OCI-LY7 (cell line): Measurements from ENCODE around the gene MAD2L2. TPM values are rescaled to one million over a fixed set of nuclear protein-coding genes. Genes with fewer than 3 reads are reported as not detected.

Source experiments
- BruUV-seq: library from RNA; stranded (reverse); fragments of 400-500 nt; replicated peaks from 2 replicates; lab custom pipeline; 2021; lab: Mats Ljungman, UMichigan
- CTCF ChIA-PET: fragments of 300-600 bp; sonication (Branson Sonifier 250); formaldehyde crosslinking; loops from one replicate; lab custom pipeline; 2022; ENCODE audit warnings: antibody characterized with exemption; ENCODE audit not compliant: unreplicated experiment; lab: Charles Lee
- POLR2A ChIA-PET: fragments of 300-600 bp; sonication (Branson Sonifier 250); formaldehyde crosslinking; loops from one replicate; lab custom pipeline; 2022; ENCODE audit warnings: antibody characterized with exemption; lab: Charles Lee
- DNase-seq: peaks from one replicate; pipeline ENCODE4 v3.0.0-alpha.2; 2015; ENCODE audit warnings: low spot score
- H2AFZ ChIP-seq: fragments of 200-600 bp; sonication (generic), shearing (Covaris generic); 2 replicates; pipeline ENCODE4 v1.6.1; 2014; ENCODE audit warnings: mild to moderate bottlenecking, antibody characterized with exemption, low read length, moderate library complexity
- H3K27ac ChIP-seq: fragments of 200-600 bp; sonication (generic); 2 replicates; pipeline ENCODE4 v1.5.1; 2014; ENCODE audit warnings: mixed run types, low read depth, mild to moderate bottlenecking, moderate library complexity, low read length, inconsistent platforms; ENCODE audit not compliant: poor library complexity, severe bottlenecking
- H3K36me3 ChIP-seq: fragments of 200-600 bp; sonication (generic); 2 replicates; pipeline ENCODE4 v1.6.1; 2014; ENCODE audit warnings: mild to moderate bottlenecking, antibody characterized with exemption, low read length, moderate library complexity, mixed read lengths; ENCODE audit not compliant: insufficient read depth
- H3K4me1 ChIP-seq: fragments of 200-600 bp; sonication (generic); 2 replicates; pipeline ENCODE4 v1.5.1; 2014; ENCODE audit warnings: mild to moderate bottlenecking, low read length; ENCODE audit not compliant: insufficient read depth, poor library complexity, severe bottlenecking
- H3K4me2 ChIP-seq: fragments of 200-600 bp; sonication (generic); 2 replicates; pipeline ENCODE4 v1.6.1; 2014; ENCODE audit warnings: mild to moderate bottlenecking, low read length
- H3K4me3 ChIP-seq: fragments of 200-600 bp; sonication (generic); 2 replicates; pipeline ENCODE4 v1.5.1; 2014; ENCODE audit warnings: mild to moderate bottlenecking, low read depth, low read length; ENCODE audit not compliant: poor library complexity, severe bottlenecking
- H3K79me2 ChIP-seq: fragments of 200-600 bp; sonication (generic); 2 replicates; pipeline ENCODE4 v1.6.1; 2016; ENCODE audit warnings: low read depth, mild to moderate bottlenecking, low read length, moderate library complexity, mixed read lengths; ENCODE audit not compliant: insufficient read depth
- H3K9me2 ChIP-seq: fragments of 200-600 bp; sonication (generic); 2 replicates; pipeline ENCODE4 v1.6.1; 2016; ENCODE audit warnings: mild to moderate bottlenecking, low read length, mixed read lengths; ENCODE audit not compliant: insufficient read depth
- H3K9me3 ChIP-seq: fragments of 200-600 bp; sonication (generic); 2 replicates; pipeline ENCODE4 v1.6.1; 2014; ENCODE audit warnings: mild to moderate bottlenecking, mixed run types, low read length, mixed read lengths
- H4K20me1 ChIP-seq: fragments of 200-600 bp; sonication (generic); 2 replicates; pipeline ENCODE4 v1.6.1; 2014; ENCODE audit warnings: mild to moderate bottlenecking, antibody characterized with exemption, low read length, moderate library complexity, mixed read lengths; ENCODE audit not compliant: insufficient read depth
- CTCF ChIP-seq: fragments of 200-600 bp; sonication (generic); conservative IDR thresholded peaks from 2 replicates; pipeline ENCODE4 v1.5.1; 2014; ENCODE audit warnings: mild to moderate bottlenecking, antibody characterized with exemption, low read length, moderate library complexity, mixed read lengths
- EZH2phosphoT487 ChIP-seq: fragments of 200-600 bp; sonication (generic); IDR thresholded peaks from 2 replicates; pipeline ENCODE4 v1.6.1; 2018; ENCODE audit warnings: low read depth, borderline replicate concordance, mild to moderate bottlenecking, mixed run types, antibody characterized with exemption, low read length, moderate library complexity, mixed read lengths
- intact Hi-C: fragments of 100-400 bp; cut with micrococcal nuclease; formaldehyde crosslinking; loops from one replicate; pipeline ENCODE4 v1.10.0; 2022; ENCODE audit not compliant: unreplicated experiment
- total RNA-seq, 2 experiments: library from RNA; depleted of rRNA in 1 of 2; stranded (reverse); fragments of >200 nt in 1 of 2; shearing (Covaris generic) in 1 of 2; gene quantifications; 2 replicates each; pipeline ENCODE4 v1.2.3, GENCODE V29; 2014 to 2022

MAD2L2 gene
- total RNA-seq, 2 experiments from 2014 or later, result 89.7 to 144 TPM

DNA sequence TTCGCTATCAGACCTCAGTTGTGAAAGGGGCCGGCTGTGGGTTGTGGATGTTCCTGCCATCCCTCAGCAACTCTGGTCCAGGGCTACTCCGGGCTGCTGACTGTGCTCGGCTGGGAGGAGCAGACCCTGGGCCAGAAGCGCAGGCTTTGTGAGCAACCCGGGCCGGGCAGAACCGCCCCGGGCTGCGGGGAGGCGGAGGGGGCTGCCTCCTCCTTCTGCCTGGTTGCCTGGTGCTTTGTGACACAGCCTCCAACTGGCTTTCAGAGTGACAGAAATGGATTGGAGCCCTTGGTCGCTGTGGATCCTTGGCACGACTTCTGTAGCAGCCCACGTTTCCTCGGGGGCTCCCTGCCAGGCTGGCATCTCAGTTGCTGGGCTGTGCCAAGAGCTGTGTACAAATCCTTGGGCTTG is 20.6 kb upstream of the MAD2L2 start:
- no peak for TF ChIP-seq CTCF
- no peak for TF ChIP-seq EZH2phosphoT487
- intact Hi-C loops, result no loop called here
- Histone ChIP-seq H3K4me2 (no peak overlapping the region), H4K20me1 (no peaks in the 10 kb centered on the region), H3K9me3 (no peaks in the 10 kb centered on the region), H2AFZ (no peak overlapping the region), H3K36me3 (no peaks in the 10 kb centered on the region), H3K27ac (no peak overlapping the region), H3K9me2 (no peaks in the 10 kb centered on the region), H3K4me1 (no peaks in the 10 kb centered on the region), H3K79me2 (no peaks in the 10 kb centered on the region), H3K4me3 (no peak overlapping the region)
- BruUV-seq, result no TSS peak
- no peak for DNase-seq
- ChIA-PET POLR2A (no interaction called here), CTCF (no interaction called here)

DNA sequence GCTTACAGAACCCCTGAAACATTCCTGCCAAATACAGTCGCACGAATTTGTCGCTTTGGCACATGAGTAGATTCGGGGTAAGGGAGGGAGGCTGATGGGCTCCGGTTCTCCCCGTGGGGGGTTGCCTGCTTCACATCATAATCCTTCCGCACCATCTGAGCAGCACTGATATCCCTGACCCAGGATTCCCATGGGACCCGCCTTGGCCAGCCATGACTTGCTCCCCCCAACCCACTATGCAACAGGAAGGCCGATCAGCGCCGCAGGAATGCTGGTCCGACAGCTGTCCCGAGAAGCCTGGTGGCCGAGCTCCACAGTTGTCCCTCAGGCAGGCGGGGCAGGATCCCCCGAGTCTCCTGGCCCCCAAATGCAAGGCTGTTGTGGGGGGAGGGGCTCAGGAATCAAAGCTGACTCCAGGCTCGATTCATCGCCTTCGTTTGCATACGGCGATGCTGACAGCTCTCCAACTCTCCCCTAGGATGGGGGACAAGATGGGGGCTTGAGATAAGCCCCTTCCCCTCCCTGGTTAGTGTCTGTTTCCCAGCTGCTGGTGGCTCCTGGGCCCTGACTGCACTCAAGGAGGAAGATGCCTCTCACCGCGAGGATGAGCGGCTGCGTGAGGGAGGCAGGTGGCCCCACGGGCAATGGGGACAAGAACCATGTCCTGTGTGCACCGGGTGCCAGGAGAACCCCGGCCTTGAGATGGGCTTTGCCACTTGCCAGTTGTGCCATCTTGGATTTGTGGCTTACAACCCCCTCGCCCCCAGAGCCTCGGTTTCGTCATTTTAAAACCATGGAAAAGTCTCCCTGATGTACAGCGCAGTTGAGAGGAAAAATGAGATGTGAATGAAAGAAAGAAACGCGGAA is 19.9 kb upstream of the MAD2L2 start:
- intact Hi-C loops, result no loop called here
- Histone ChIP-seq H3K9me3 (no peaks in the 10 kb centered on the region), H3K79me2 (no peaks in the 10 kb centered on the region), H3K4me3 (no peak overlapping the region), H3K27ac (no peak overlapping the region), H4K20me1 (no peaks in the 10 kb centered on the region), H3K4me1 (no peaks in the 10 kb centered on the region), H3K36me3 (no peaks in the 10 kb centered on the region), H3K4me2 (no peak overlapping the region), H3K9me2 (no peaks in the 10 kb centered on the region), H2AFZ (no peak overlapping the region)
- no peak for DNase-seq
- CTCF ChIA-PET, result no interaction called here
- TF ChIP-seq EZH2phosphoT487, result no peak
- no peak for TF ChIP-seq CTCF
- BruUV-seq, result no TSS peak
- POLR2A ChIA-PET, result no interaction called here

DNA sequence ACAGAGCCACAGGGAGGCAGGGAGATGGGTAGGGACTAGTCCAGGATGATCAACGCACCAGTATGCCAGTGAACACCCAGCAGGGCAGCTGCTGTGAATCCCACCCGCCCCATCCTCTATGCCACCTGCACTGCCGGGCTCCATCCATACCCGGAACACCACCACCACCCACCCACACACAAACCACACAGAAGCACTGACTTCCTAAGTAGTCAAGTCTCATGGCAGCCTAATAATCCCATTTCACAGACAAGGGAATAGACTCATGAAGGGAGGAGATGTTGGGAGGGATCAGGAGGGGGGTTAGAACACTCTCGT is 16.9 kb upstream of the MAD2L2 start:
- Histone ChIP-seq H3K4me1 (no peaks in the 10 kb centered on the region), H3K4me2 (no peak overlapping the region), H2AFZ (no peak overlapping the region), H3K36me3 (no peaks in the 10 kb centered on the region), H3K79me2 (no peaks in the 10 kb centered on the region), H4K20me1 (no peaks in the 10 kb centered on the region), H3K27ac (no peak overlapping the region), H3K9me2 (no peaks in the 10 kb centered on the region), H3K4me3 (no peak overlapping the region), H3K9me3 (no peaks in the 10 kb centered on the region)
- ChIA-PET CTCF (no interaction called here), POLR2A (no interaction called here)
- no TSS peak for BruUV-seq
- intact Hi-C loops, result no loop called here
- no peak for DNase-seq
- TF ChIP-seq EZH2phosphoT487 (no peak), CTCF (no peak)
